B cell (primary cell): ENCODE data around the gene TJP2. TPM values are rescaled to one million over a fixed set of nuclear protein-coding genes. Genes with fewer than 3 reads are reported as not detected.

Source experiments
- ATAC-seq: fragments of 200-7000 bp; cut with Tn5 transposase; one replicate; pipeline ENCODE4 v1.10.0; 2021; ENCODE audit warnings: low read depth, mild to moderate bottlenecking, moderate number of reproducible peaks, moderate library complexity
- CTCF ChIA-PET: fragments of 350-600 bp; sonication (Branson Sonifier 250); formaldehyde crosslinking; loops from one replicate; lab custom pipeline; 2021; ENCODE audit warnings: antibody characterized with exemption, inconsistent platforms; lab: Charles Lee
- POLR2A ChIA-PET: fragments of 350-600 bp; sonication (Branson Sonifier 250); formaldehyde crosslinking; loops from one replicate; lab custom pipeline; 2021; ENCODE audit warnings: antibody characterized with exemption; lab: Charles Lee
- DNase-seq: peaks from one replicate; pipeline ENCODE4 v3.0.0; 2013
- H2AFZ ChIP-seq: 2 replicates; pipeline ENCODE4 v1.6.1; 2012; ENCODE audit warnings: mild to moderate bottlenecking, low read depth, low read length; ENCODE audit not compliant: insufficient read depth, poor library complexity, severe bottlenecking
- H3K27ac ChIP-seq, 2 donors: 1 replicate in 1 of 2; 2 replicates in 1 of 2; pipeline ENCODE4 v1.5.1; 2012 to 2013; ENCODE audit warnings: low read length in 2 of 2, mild to moderate bottlenecking in 2 of 2, moderate library complexity in 1 of 2
- H3K27me3 ChIP-seq, 4 experiments: fragments of 200-600 bp in 1 of 4; sonication (generic) in 1 of 4; replicated peaks in 1 of 4; 1 replicate in 2 of 4; 2 replicates in 2 of 4; pipeline versions ENCODE4 v1.6.1 to v1.7.0; 2013 to 2016; ENCODE audit warnings: low read length in 3 of 4, mild to moderate bottlenecking in 2 of 4, mixed read lengths in 1 of 4, moderate library complexity in 1 of 4; ENCODE audit not compliant: insufficient read depth in 4 of 4, control insufficient read depth in 3 of 4; ENCODE audit errors: control extremely low read depth in 1 of 4
- H3K36me3 ChIP-seq, 2 experiments: replicated peaks in 1 of 2; 1 replicate in 1 of 2; 2 replicates in 1 of 2; pipeline versions ENCODE4 v1.6.1 to v1.7.1; 2013; ENCODE audit warnings: low read length in 1 of 2; ENCODE audit not compliant: insufficient read depth in 2 of 2, control insufficient read depth in 1 of 2; ENCODE audit errors: control extremely low read depth in 1 of 2, extremely low read depth in 1 of 2
- H3K4me1 ChIP-seq, 2 donors: fragments of 200-600 bp in 1 of 2; sonication (generic) in 1 of 2; 1 replicate in 1 of 2; 2 replicates in 1 of 2; pipeline versions ENCODE4 v1.5.1 to v1.6.1; 2013 to 2017; ENCODE audit warnings: low read length in 2 of 2; ENCODE audit not compliant: control insufficient read depth in 2 of 2, insufficient read depth in 2 of 2
- H3K4me2 ChIP-seq: replicated peaks from 2 replicates; pipeline ENCODE3; 2012; ENCODE audit warnings: mild to moderate bottlenecking, low read depth, low read length; ENCODE audit not compliant: poor library complexity, severe bottlenecking
- H3K4me3 ChIP-seq, 5 experiments: fragments of 200-600 bp in 1 of 5; sonication (generic) in 1 of 5; 1 replicate in 3 of 5; 2 replicates in 2 of 5; pipeline versions ENCODE4 v1.5.1 to v1.7.0; 2011 to 2016; ENCODE audit warnings: low read length in 4 of 5, mild to moderate bottlenecking in 4 of 5, low read depth in 2 of 5, control low read depth in 1 of 5, moderate library complexity in 1 of 5; ENCODE audit not compliant: insufficient read depth in 1 of 5; ENCODE audit errors: control extremely low read depth in 1 of 5, extremely low read depth in 1 of 5
- H3K79me2 ChIP-seq: fragments of 200-600 bp; sonication (generic); one replicate; pipeline ENCODE4 v1.6.0; 2016; ENCODE audit warnings: low read length; ENCODE audit not compliant: control insufficient read depth, insufficient read depth
- H3K9ac ChIP-seq: fragments of 200-600 bp; sonication (generic); 2 replicates; pipeline ENCODE4 v1.6.1; 2017; ENCODE audit warnings: mild to moderate bottlenecking, low read length, moderate library complexity
- H3K9me3 ChIP-seq, 3 donors: one replicate each; pipeline versions ENCODE4 v1.6.1 to v1.7.1; 2013; ENCODE audit warnings: low read length in 2 of 3; ENCODE audit not compliant: control insufficient read depth in 2 of 3, insufficient read depth in 1 of 3; ENCODE audit errors: control extremely low read depth in 1 of 3
- H4K20me1 ChIP-seq: 2 replicates; pipeline ENCODE4 v1.6.0; 2012; ENCODE audit warnings: mild to moderate bottlenecking, low read length; ENCODE audit not compliant: insufficient read depth, control insufficient read depth, poor library complexity, severe bottlenecking
- H3K27ac Mint-ChIP-seq: one replicate; pipeline ENCODE4 v1.8.0; 2021; ENCODE audit warnings: mixed read lengths
- H3K27me3 Mint-ChIP-seq: one replicate; pipeline ENCODE4 v1.8.0; 2021; ENCODE audit warnings: mixed read lengths
- H3K4me1 Mint-ChIP-seq: one replicate; pipeline ENCODE4 v1.8.0; 2021; ENCODE audit warnings: mixed read lengths
- H3K4me3 Mint-ChIP-seq: one replicate; pipeline ENCODE4 v1.8.0; 2021; ENCODE audit warnings: mixed read lengths
- H3K9me3 Mint-ChIP-seq: one replicate; pipeline ENCODE4 v1.8.0; 2022; ENCODE audit warnings: mixed read lengths; ENCODE audit not compliant: insufficient read depth
- CTCF ChIP-seq: fragments of 200-600 bp; IDR thresholded peaks from one replicate; pipeline ENCODE4 v1.8.0; 2022; ENCODE audit warnings: antibody characterized with exemption, mild to moderate bottlenecking
- EZH2 ChIP-seq: IDR thresholded peaks from 2 replicates; pipeline ENCODE4 v1.6.1; 2012; ENCODE audit warnings: borderline replicate concordance, low read depth, mild to moderate bottlenecking, moderate library complexity, low read length; ENCODE audit not compliant: insufficient read depth, poor library complexity, severe bottlenecking
- WGBS: methylation state at CpG from one replicate; pipeline ENCODE4 v1.1.5; 2013; ENCODE audit warnings: missing lambda C conversion rate; ENCODE audit not compliant: insufficient coverage; 5-methylcytosine and 5-hydroxymethylcytosine counted together
- intact Hi-C: fragments of 100-400 bp; cut with micrococcal nuclease; formaldehyde crosslinking; loops from one replicate; pipeline ENCODE4 v1.10.0; 2022
- polyA plus RNA-seq: library from polyadenylated mRNA; depleted of rRNA; stranded (reverse); fragments of >200 nt; gene quantifications from 2 replicates; pipeline ENCODE4 v1.2.3, GENCODE V29; 2012
- total RNA-seq, 2 donors: library from RNA; stranded (reverse); fragments of 120-200 nt in 1 of 2; gene quantifications; 1 replicate in 1 of 2; 2 replicates in 1 of 2; pipeline versions ENCODE4 v1.2.3 to v1.2.4, GENCODE V29; 2013 to 2022

TJP2 gene
- total and polyA plus RNA-seq, 2 donors (not counting 1 experiment from before 2014, with no cell fraction given), result 1.2 to 2.3 TPM

- no peak for ATAC-seq
- Histone ChIP-seq H3K79me2 (no peaks in the 10 kb centered on the region), H3K9me3 (no peaks in the 10 kb centered on the region), H4K20me1 (no peaks in the 10 kb centered on the region), H3K27ac (no peak overlapping the region), H3K4me2 (no peak overlapping the region), H2AFZ (no peak overlapping the region), H3K27me3 (peaks cover 0 to 36% (median 24%) of the 10 kb centered on the region in 4 experiments), H3K4me1 (peaks cover 21 to 23% of the 10 kb centered on the region in 2 donors), H3K9ac (no peak overlapping the region), H3K4me3 (no peak overlapping the region), H3K36me3 (no peaks in the 10 kb centered on the region)
- Mint-ChIP-seq H3K9me3 (no peaks in the 10 kb centered on the region), H3K4me3 (no peak overlapping the region), H3K27ac (no peak overlapping the region), H3K4me1 (peaks cover 31% of the 10 kb centered on the region), H3K27me3 (peaks cover 34% of the 10 kb centered on the region)
- intact Hi-C loops, result no loop called here
- ChIA-PET POLR2A (interaction anchor here (0.6 kb wide), 1 partner anchor 24 kb away, joined by 9 read pairs; no protein-coding TSS in a partner anchor), CTCF (interaction anchor here (1.4 kb wide), 1 partner anchor 16 kb away, joined by 4 read pairs; no protein-coding TSS in a partner anchor)
- no peak for TF ChIP-seq EZH2
- TF ChIP-seq CTCF, result no peak
- no peak for DNase-seq
- WGBS, result 80% methylated on average over 3 of the region's 9 CpGs
Observed at GRCh38 chr9:69176471-69177171, 2.5 kb downstream of the TJP2 start.

GRCh38 chr9:69178583-69179011 is 4.5 kb downstream of the TJP2 start:
- Histone ChIP-seq H3K9me3 (no peaks in the 10 kb centered on the region), H3K27me3 (peaks cover 0 to 23% (median 15%) of the 10 kb centered on the region in 4 experiments), H4K20me1 (no peaks in the 10 kb centered on the region), H3K27ac (no peak overlapping the region), H3K36me3 (no peaks in the 10 kb centered on the region), H3K4me3 (no peak overlapping the region), H3K4me2 (no peak overlapping the region), H3K4me1 (peaks cover 16 to 18% of the 10 kb centered on the region in 2 donors), H2AFZ (no peak overlapping the region), H3K9ac (no peak overlapping the region), H3K79me2 (no peaks in the 10 kb centered on the region)
- DNase-seq (no peak), ATAC-seq (no peak)
- Mint-ChIP-seq H3K9me3 (no peaks in the 10 kb centered on the region), H3K4me3 (no peak overlapping the region), H3K4me1 (peaks cover 25% of the 10 kb centered on the region), H3K27ac (no peak overlapping the region), H3K27me3 (peaks cover 18% of the 10 kb centered on the region)
- WGBS, result 78% methylated on average over 1 of the region's 3 CpGs
- ChIA-PET POLR2A (interaction anchor here (1.0 kb wide), 1 partner anchor 13 kb away, joined by 4 read pairs; no protein-coding TSS in a partner anchor), CTCF (interaction anchor here (0.8 to 1.5 kb wide), 2 partner anchors 10 to 15 kb away, joined by 3 to 4 read pairs; no protein-coding TSS in a partner anchor)
- intact Hi-C loops, result no loop called here
- TF ChIP-seq EZH2 (no peak), CTCF (no peak)
